GM23338 (cell line): ENCODE measurements around the gene TNFRSF12A. TPM values are rescaled to one million over a fixed set of nuclear protein-coding genes. Genes with fewer than 3 reads are reported as not detected.

Experiments
- ATAC-seq: fragments of 200-7000 bp; cut with Tn5 transposase; 3 replicates; pipeline ENCODE4 v1.9.1; 2020
- DNase-seq: peaks from one replicate; pipeline ENCODE4 v3.0.0-alpha.2; 2015; ENCODE audit warnings: low spot score
- H2AFZ ChIP-seq: fragments of 200-600 bp; sonication (generic); 2 replicates; pipeline ENCODE4 v1.8.0; 2016; ENCODE audit warnings: antibody characterized with exemption, mild to moderate bottlenecking, moderate library complexity
- H3F3A ChIP-seq: fragments of 200-600 bp; sonication (generic); replicated peaks from 2 replicates; pipeline ENCODE4 v1.8.0; 2017; ENCODE audit warnings: antibody characterized with exemption, mixed run types, low read depth
- H3K27ac ChIP-seq: fragments of 200-600 bp; sonication (generic); 2 replicates; pipeline ENCODE4 v1.6.1; 2016; ENCODE audit warnings: low read depth
- H3K27me3 ChIP-seq: fragments of 200-600 bp; sonication (generic); 2 replicates; pipeline ENCODE4 v1.8.0; 2016; ENCODE audit warnings: mild to moderate bottlenecking, mixed run types, moderate library complexity; ENCODE audit not compliant: insufficient read depth
- H3K36me3 ChIP-seq: fragments of 200-600 bp; sonication (generic); 2 replicates; pipeline ENCODE4 v1.8.0; 2016; ENCODE audit warnings: mild to moderate bottlenecking; ENCODE audit not compliant: insufficient read depth
- H3K4me1 ChIP-seq: fragments of 200-600 bp; sonication (generic); 2 replicates; pipeline ENCODE4 v1.8.0; 2016; ENCODE audit warnings: mild to moderate bottlenecking, moderate library complexity; ENCODE audit not compliant: insufficient read depth
- H3K4me2 ChIP-seq: fragments of 200-600 bp; sonication (generic); 2 replicates; pipeline ENCODE4 v1.7.1; 2017; ENCODE audit warnings: mixed run types
- H3K4me3 ChIP-seq: fragments of 200-600 bp; sonication (generic); 2 replicates; pipeline ENCODE4 v1.6.1; 2016; ENCODE audit warnings: mixed run types
- H3K79me2 ChIP-seq: fragments of 200-600 bp; sonication (generic); replicated peaks from 2 replicates; pipeline ENCODE4 v1.8.0; 2017; ENCODE audit warnings: mild to moderate bottlenecking; ENCODE audit not compliant: insufficient read depth
- H3K9me2 ChIP-seq: fragments of 200-600 bp; sonication (generic); 2 replicates; pipeline ENCODE4 v1.8.0; 2017; ENCODE audit not compliant: insufficient read depth
- H4K20me1 ChIP-seq: fragments of 200-600 bp; sonication (generic); replicated peaks from 2 replicates; pipeline ENCODE4 v1.8.0; 2017; ENCODE audit warnings: mild to moderate bottlenecking; ENCODE audit not compliant: insufficient read depth
- H3K27ac Mint-ChIP-seq: 2 replicates; pipeline ENCODE4 v1.8.0; 2020; ENCODE audit warnings: inconsistent platforms, mild to moderate bottlenecking, moderate library complexity, mixed read lengths
- H3K27me3 Mint-ChIP-seq: 3 replicates; pipeline ENCODE4 v1.8.0; 2022; ENCODE audit warnings: low read depth, mild to moderate bottlenecking, moderate library complexity, mixed read lengths, inconsistent platforms; ENCODE audit not compliant: insufficient read depth, poor library complexity
- H3K36me3 Mint-ChIP-seq: 3 replicates; pipeline ENCODE4 v1.8.0; 2021; ENCODE audit warnings: low read depth, mild to moderate bottlenecking, inconsistent platforms, moderate library complexity, mixed read lengths
- H3K4me1 Mint-ChIP-seq: 3 replicates; pipeline ENCODE4 v1.8.0; 2020; ENCODE audit warnings: mild to moderate bottlenecking, inconsistent platforms, mixed read lengths
- H3K4me3 Mint-ChIP-seq: 3 replicates; pipeline ENCODE4 v1.8.0; 2021; ENCODE audit warnings: moderate library complexity, mild to moderate bottlenecking, inconsistent platforms, mixed read lengths
- H3K9me3 Mint-ChIP-seq: 3 replicates; pipeline ENCODE4 v1.8.0; 2020; ENCODE audit warnings: moderate library complexity, mild to moderate bottlenecking, inconsistent platforms, mixed read lengths
- CREB1 ChIP-seq: fragments of 250-450 bp; sonication (Bioruptor Pico); IDR thresholded peaks from 2 replicates; pipeline ENCODE4 v1.5.0; 2020; ENCODE audit warnings: low read depth, mild to moderate bottlenecking, moderate library complexity
- CTCF ChIP-seq, 2 experiments: fragments of 200-600 bp in 1 of 2; sonication (generic) in 1 of 2; conservative IDR thresholded peaks; 2 replicates each; pipeline versions ENCODE4 v1.5.1 to v1.6.1; 2016 to 2017; ENCODE audit warnings: antibody characterized with exemption in 2 of 2, low read depth in 2 of 2, mild to moderate bottlenecking in 2 of 2, moderate library complexity in 1 of 2
- ETS1 ChIP-seq: IDR thresholded peaks from 2 replicates; pipeline ENCODE4 v1.6.1; 2016; ENCODE audit warnings: antibody characterized with exemption
- EZH2 ChIP-seq: fragments of 200-600 bp; sonication (generic); IDR thresholded peaks from one replicate; pipeline ENCODE4 v1.8.0; 2017; ENCODE audit warnings: antibody characterized with exemption, mild to moderate bottlenecking, low read depth; ENCODE audit not compliant: unreplicated experiment
- EZH2phosphoT487 ChIP-seq: fragments of 200-600 bp; sonication (generic); IDR thresholded peaks from one replicate; pipeline ENCODE4 v1.8.1; 2018; ENCODE audit warnings: antibody characterized with exemption; ENCODE audit not compliant: unreplicated experiment
- JUNB ChIP-seq: IDR thresholded peaks from one replicate; pipeline ENCODE4 v1.6.1; 2016; ENCODE audit warnings: antibody characterized with exemption; ENCODE audit not compliant: unreplicated experiment
- NANOG ChIP-seq: IDR thresholded peaks from 2 replicates; pipeline ENCODE4 v1.6.1; 2016; ENCODE audit warnings: antibody characterized with exemption, borderline replicate concordance
- POLR2AphosphoS5 ChIP-seq: IDR thresholded peaks from 2 replicates; pipeline ENCODE4 v1.6.1; 2016; ENCODE audit warnings: antibody characterized with exemption, low read depth
- STAT1 ChIP-seq: IDR thresholded peaks from one replicate; pipeline ENCODE4 v1.6.1; 2016; ENCODE audit warnings: antibody characterized with exemption; ENCODE audit not compliant: unreplicated experiment
- ZNF114 ChIP-seq: fragments of 250-450 bp; sonication (Bioruptor Pico); IDR thresholded peaks from 2 replicates; pipeline ENCODE4 v1.5.0; 2020; ENCODE audit warnings: mild to moderate bottlenecking, moderate library complexity
- ZNF331 ChIP-seq: fragments of 250-450 bp; sonication (Bioruptor Pico); IDR thresholded peaks from 2 replicates; pipeline ENCODE4 v1.5.0; 2020; ENCODE audit warnings: low read depth, mild to moderate bottlenecking, moderate library complexity
- polyA plus RNA-seq: library from polyadenylated mRNA; unstranded; fragments of >200 nt; fragmentation: Nextera tagmentation; extraction: Ambion mirVana; gene quantifications from 2 replicates; pipeline ENCODE4 v1.2.1, GENCODE V29; 2016
- total RNA-seq: library from RNA; depleted of rRNA; stranded (reverse); fragments of >200 nt; shearing (Covaris generic); gene quantifications from 2 replicates; pipeline ENCODE4 v1.2.3, GENCODE V29; 2014

TNFRSF12A gene
- total and polyA plus RNA-seq, 2 experiments from 2014 or later: 78.0 to 152 TPM

DNA sequence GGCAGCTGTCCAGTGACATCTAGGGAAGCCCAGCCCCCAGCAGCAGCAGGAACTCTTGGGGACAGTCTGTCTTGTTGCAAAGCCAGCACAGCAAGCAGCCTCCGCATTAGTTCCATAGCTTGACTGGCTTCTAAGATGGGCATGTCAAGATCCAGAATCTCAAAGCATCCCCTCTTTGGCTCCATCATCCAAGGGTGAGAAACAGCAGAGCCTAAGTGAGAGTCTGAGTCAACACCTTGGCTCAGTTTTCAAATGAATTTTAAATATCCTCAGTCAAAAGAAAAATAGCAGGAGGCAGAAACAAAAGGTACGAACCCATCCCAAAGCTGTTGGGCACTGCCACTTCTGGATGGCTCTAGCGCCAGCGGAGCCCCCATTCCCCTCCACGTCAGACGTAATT lies 5.2 kb upstream of the TNFRSF12A start (continued):
- TF ChIP-seq NANOG: no peak
- TF ChIP-seq POLR2AphosphoS5: no peak
- no peak for TF ChIP-seq EZH2phosphoT487
- TF ChIP-seq ZNF331 (CRISPR knock-in tag): no peak
- TF ChIP-seq CREB1: no peak
- no peak for TF ChIP-seq CTCF (conservative IDR thresholded peaks at IDR 0.05; ENCODE audit: low read depth in 2 of 2)
- no peak for TF ChIP-seq STAT1
- no peak for TF ChIP-seq EZH2
- no peak for TF ChIP-seq ZNF114

DNA sequence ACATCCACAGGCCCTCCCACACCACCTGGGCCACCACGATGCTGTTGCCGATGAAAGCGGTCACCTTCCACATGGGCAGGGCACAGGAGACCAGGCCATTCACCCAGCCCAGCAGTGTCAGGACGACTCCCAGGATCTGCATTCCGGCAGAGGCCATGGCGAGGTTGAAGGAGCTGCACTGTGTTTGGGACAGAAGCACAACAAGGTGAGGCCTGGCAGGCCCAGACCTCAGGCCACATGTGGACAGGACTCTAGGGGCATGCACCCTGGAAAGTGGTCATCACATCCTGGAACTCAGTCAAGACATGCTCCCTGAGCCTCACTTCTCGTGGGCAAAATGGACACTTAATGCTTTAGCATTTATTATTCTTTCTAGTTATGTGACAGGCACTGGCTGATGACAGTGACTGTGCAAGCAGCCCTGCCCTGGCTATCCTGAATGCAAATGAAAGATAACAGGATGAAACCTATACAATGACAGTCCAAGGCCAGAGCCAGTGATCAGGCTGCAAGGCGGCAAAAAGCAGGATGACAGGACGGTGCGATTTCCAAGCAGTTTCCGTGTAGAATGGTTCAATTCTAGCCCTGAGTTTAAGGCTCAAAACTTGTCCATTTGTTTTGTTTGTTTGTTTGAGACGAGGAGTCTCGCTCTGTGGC lies 4.2 kb upstream of the TNFRSF12A start:
- Mint-ChIP-seq H3K36me3 (peaks cover 34% of the 10 kb centered on the region), H3K9me3 (peaks cover 7% of the 10 kb centered on the region; the same call in 2 of the 3 replicates), H3K27me3 (peaks cover 52% of the 10 kb centered on the region), H3K4me3 (peak overlapping the region; percentile 95), H3K27ac (peak overlapping the region; percentile 81), H3K4me1 (peaks cover 53% of the 10 kb centered on the region)
- Histone ChIP-seq H3K27me3 (peaks cover 11% of the 10 kb centered on the region), H3K27ac (no peak overlapping the region), H4K20me1 (peaks cover 25% of the 10 kb centered on the region), H3K4me1 (peaks cover 62% of the 10 kb centered on the region), H3F3A (peaks cover 54% of the 10 kb centered on the region), H3K36me3 (no peaks in the 10 kb centered on the region), H2AFZ (no peak overlapping the region), H3K4me3 (peak overlapping the region; percentile 34; the same call in 1 of the 2 replicates), H3K79me2 (peaks cover 28% of the 10 kb centered on the region), H3K9me2 (no peaks in the 10 kb centered on the region), H3K4me2 (peak overlapping the region; percentile 99)
- ATAC-seq (no peak), DNase-seq (no peak)
- TF ChIP-seq STAT1: no peak
- TF ChIP-seq CTCF (conservative IDR thresholded peaks at IDR 0.05; ENCODE audit: low read depth in 2 of 2): no peak

DNA sequence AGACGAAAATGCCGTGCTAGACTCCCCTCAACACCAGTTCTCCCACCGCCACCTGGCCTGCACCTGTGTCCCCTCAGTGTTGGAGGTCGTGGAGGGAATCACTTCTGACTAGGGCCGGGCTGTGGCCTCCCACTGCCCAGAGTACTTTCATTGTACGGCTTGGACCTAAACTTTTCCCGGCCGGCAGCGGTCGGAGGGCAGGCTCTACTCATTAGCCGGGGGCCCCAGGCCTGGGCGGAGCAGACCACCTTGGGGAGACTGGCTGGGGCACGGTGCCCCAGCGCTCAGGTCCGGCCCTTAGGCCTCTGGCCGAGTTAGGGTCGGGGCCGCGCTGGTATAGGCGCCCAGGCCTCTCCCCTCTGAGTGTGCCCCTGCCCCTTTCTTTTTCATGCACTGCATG lies 2.8 kb upstream of the TNFRSF12A start:
- DNase-seq (peak; percentile 33), ATAC-seq (no peak; the same call in 2 of the 3 replicates)
- peaks cover 30% of the 10 kb centered on the region for H4K20me1 ChIP-seq
- Mint-ChIP-seq H3K4me3 (peak overlapping the region; percentile 95), H3K36me3 (peaks cover 44% of the 10 kb centered on the region), H3K4me1 (peaks cover 55% of the 10 kb centered on the region), H3K27ac (peak overlapping the region; percentile 92), H3K9me3 (peaks cover 7% of the 10 kb centered on the region; the same call in 2 of the 3 replicates), H3K27me3 (peaks cover 51% of the 10 kb centered on the region)
- H3F3A ChIP-seq: peaks cover 58% of the 10 kb centered on the region
- H3K79me2 ChIP-seq: peaks cover 34% of the 10 kb centered on the region
- H3K36me3 ChIP-seq: no peaks in the 10 kb centered on the region
- peak overlapping the region; percentile 99 for H3K4me2 ChIP-seq
- H3K27ac ChIP-seq: peak overlapping the region; percentile 99
- peak overlapping the region; percentile 99 for H3K4me3 ChIP-seq
- peaks cover 59% of the 10 kb centered on the region for H3K4me1 ChIP-seq
- no peaks in the 10 kb centered on the region; the same call in 1 of the 2 replicates for H3K27me3 ChIP-seq
- no peaks in the 10 kb centered on the region for H3K9me2 ChIP-seq
- H2AFZ ChIP-seq: no peak overlapping the region
- TF ChIP-seq ETS1 (no peak), POLR2AphosphoS5 (no peak), ZNF331 (CRISPR knock-in tag) (no peak), JUNB (no peak), ZNF114 (no peak), STAT1 (no peak), NANOG (no peak), CTCF (conservative IDR thresholded peaks at IDR 0.05; ENCODE audit: low read depth in 2 of 2) (no peak), EZH2phosphoT487 (no peak)
